HepG2 (cell line): ENCODE data around the gene EXOC3. TPM values are rescaled to one million over a fixed set of nuclear protein-coding genes. Genes with fewer than 3 reads are reported as not detected.

Experiments used
- ATAC-seq: fragments of 200-7000 bp; cut with Tn5 transposase; 3 replicates; pipeline ENCODE4 v1.9.1; 2020; ENCODE audit warnings: mild to moderate bottlenecking, moderate library complexity
- BruUV-seq: library from RNA; stranded (reverse); fragments of 400-500 nt; replicated peaks from 2 replicates; lab custom pipeline; 2021; lab: Mats Ljungman, UMichigan
- CTCF ChIA-PET: fragments of 300-600 bp; formaldehyde crosslinking; extraction: SDS; loops from one replicate; lab custom pipeline; 2021; ENCODE audit warnings: low total read pairs, inconsistent platforms, low intra/inter-chr PET ratio; lab: Yijun Ruan, JAX
- POLR2A ChIA-PET: fragments of 350-600 bp; sonication (Branson Sonifier 250); formaldehyde crosslinking; loops from one replicate; lab custom pipeline; 2020; ENCODE audit warnings: antibody characterized with exemption, inconsistent platforms; lab: Yijun Ruan, JAX
- DNase-seq: peaks from one replicate; pipeline ENCODE4 v3.0.0-alpha.2; 2015; ENCODE audit warnings: low spot score
- FAIRE-seq: peaks from 3 replicates; lab custom pipeline; 2011; peaks lifted over from hg19 to GRCh38; lab: Jason Lieb, UNC
- H2AFZ ChIP-seq: one replicate; pipeline ENCODE4 v1.6.1; 2011; ENCODE audit warnings: low read length, inconsistent platforms
- H3K27ac ChIP-seq: fragments of 300-600 bp; 3 replicates; pipeline ENCODE4 v1.8.0; 2011; ENCODE audit warnings: mixed run types, mild to moderate bottlenecking, mixed read lengths, low read length, inconsistent platforms; ENCODE audit not compliant: insufficient read depth; ENCODE audit errors: extremely low read length
- H3K27me3 ChIP-seq, 2 experiments: fragments of 200-600 bp in 1 of 2; 2 replicates in 1 of 2; 3 replicates in 1 of 2; pipeline versions ENCODE4 v1.6.0 to v1.8.0; 2011; ENCODE audit warnings: low read length in 2 of 2, mild to moderate bottlenecking in 2 of 2, moderate library complexity in 2 of 2, inconsistent platforms in 1 of 2; ENCODE audit not compliant: insufficient read depth in 2 of 2, control insufficient read depth in 1 of 2
- H3K36me3 ChIP-seq, 2 experiments: fragments of 200-600 bp in 1 of 2; replicated peaks in 1 of 2; 2 replicates in 1 of 2; 3 replicates in 1 of 2; pipeline versions ENCODE4 v1.5.1 to v1.8.0; 2011; ENCODE audit warnings: low read length in 2 of 2, inconsistent platforms in 1 of 2; ENCODE audit not compliant: insufficient read depth in 2 of 2, control insufficient read depth in 1 of 2
- H3K4me1 ChIP-seq: 2 replicates; pipeline ENCODE4 v1.5.1; 2012; ENCODE audit warnings: low read length, inconsistent platforms; ENCODE audit not compliant: insufficient read depth
- H3K4me2 ChIP-seq: 2 replicates; pipeline ENCODE4 v1.6.0; 2011; ENCODE audit warnings: low read depth, low read length, inconsistent platforms
- H3K4me3 ChIP-seq, 3 experiments: fragments of 200-600 bp in 1 of 3; sonication (generic), shearing (Covaris generic) in 1 of 3; replicated peaks in 1 of 3; 2 replicates each; pipeline ENCODE4 v1.5.1; 2011 to 2016; ENCODE audit warnings: low read length in 3 of 3, inconsistent platforms in 2 of 3, low read depth in 2 of 3, mild to moderate bottlenecking in 2 of 3, control low read depth in 1 of 3, mixed read lengths in 1 of 3; ENCODE audit not compliant: insufficient read depth in 1 of 3
- H3K79me2 ChIP-seq: one replicate; pipeline ENCODE4 v1.6.1; 2011; ENCODE audit warnings: low read length, inconsistent platforms; ENCODE audit not compliant: insufficient read depth
- H3K9ac ChIP-seq: 2 replicates; pipeline ENCODE4 v1.6.0; 2011; ENCODE audit warnings: mild to moderate bottlenecking, low read depth, low read length, inconsistent platforms; ENCODE audit not compliant: insufficient read depth
- H3K9me3 ChIP-seq: 2 replicates; pipeline ENCODE4 v1.5.1; 2012; ENCODE audit warnings: mild to moderate bottlenecking, low read length
- H4K20me1 ChIP-seq: 2 replicates; pipeline ENCODE4 v1.6.0; 2011; ENCODE audit warnings: inconsistent platforms, mild to moderate bottlenecking, low read length, moderate library complexity; ENCODE audit not compliant: insufficient read depth
- ARID2 ChIP-seq: sonication (generic); formaldehyde crosslinking; IDR thresholded peaks from 2 replicates; pipeline ENCODE4 v1.8.1; 2022; ENCODE audit warnings: mild to moderate bottlenecking, missing genetic modification reagents, borderline replicate concordance
- ESRRA ChIP-seq: sonication (generic); formaldehyde crosslinking; IDR thresholded peaks from 2 replicates; pipeline ENCODE4 v1.5.1; 2020; ENCODE audit warnings: mild to moderate bottlenecking, low read depth, missing genetic modification reagents
- KLF15 ChIP-seq: sonication (generic); formaldehyde crosslinking; IDR thresholded peaks from 2 replicates; pipeline ENCODE4 v1.8.1; 2023; ENCODE audit warnings: borderline replicate concordance, mild to moderate bottlenecking, inconsistent platforms, missing genetic modification reagents, mixed read lengths
- NFRKB ChIP-seq: fragments of 450-650 bp; IDR thresholded peaks from 2 replicates; pipeline ENCODE4 v1.6.1; 2017
- RORA ChIP-seq: sonication (generic); formaldehyde crosslinking; IDR thresholded peaks from 2 replicates; pipeline ENCODE4 v1.5.0; 2020; ENCODE audit warnings: mild to moderate bottlenecking, missing genetic modification reagents, moderate library complexity
- ZFYVE20 ChIP-seq: sonication (generic); formaldehyde crosslinking; IDR thresholded peaks from 2 replicates; pipeline ENCODE4 v1.8.0; 2023; ENCODE audit warnings: low read depth, mild to moderate bottlenecking, moderate library complexity, missing genetic modification reagents, borderline replicate concordance
- WGBS: methylation state at CpG from one replicate; pipeline ENCODE4 v1.1.6; 2017; ENCODE audit warnings: low lambda C conversion rate; 5-methylcytosine and 5-hydroxymethylcytosine counted together
- in situ Hi-C: cut with HindIII; loops from 2 replicates; pipeline ENCODE4 v1.10.0; 2017; ENCODE audit warnings: low pct_unique_long_range_greater_than_20kb; ENCODE audit not compliant: extremely low pct_ligation_motif_present
- intact Hi-C: fragments of 100-400 bp; cut with micrococcal nuclease; formaldehyde crosslinking; loops from one replicate; pipeline ENCODE4 v1.10.0; 2022; ENCODE audit not compliant: unreplicated experiment
- polyA plus RNA-seq, 8 experiments: library from polyadenylated mRNA; depleted of rRNA in 3 of 8; stranded (reverse) in 7 of 8; unstranded in 1 of 8; fragments of >200 nt; fragmentation: Illumina TruSeq in 4 of 8; extraction: Trizol in 4 of 8; gene quantifications; 2 replicates each; pipeline versions ENCODE4 v1.2.1 to v1.2.3, GENCODE V29; 2011 to 2016; ENCODE audit warnings: low read depth in 4 of 8, missing spikeins in 1 of 8, mixed read lengths in 1 of 8; ENCODE audit not compliant: insufficient read depth in 1 of 8
- total RNA-seq, 5 experiments: library from RNA; depleted of rRNA; stranded (reverse); fragments of >200 nt; fragmentation: Illumina TruSeq; extraction: Trizol; gene quantifications; 2 replicates each; pipeline ENCODE4 v1.2.3, GENCODE V29; 2016; ENCODE audit warnings: low read depth in 1 of 5
- TF ChIP-seq, protein P1 (sequence below): sonication (generic); formaldehyde crosslinking; IDR thresholded peaks from 2 replicates; pipeline ENCODE4 v1.5.1; 2020; ENCODE audit warnings: mild to moderate bottlenecking, missing genetic modification reagents, moderate library complexity
- TF ChIP-seq, protein P2 (sequence below): sonication (generic); formaldehyde crosslinking; IDR thresholded peaks from 2 replicates; pipeline ENCODE4 v1.9.0; 2022; ENCODE audit warnings: low read depth, missing genetic modification reagents
- TF ChIP-seq, protein P3 (sequence below): fragments of 450-650 bp; IDR thresholded peaks from 2 replicates; pipeline ENCODE4 v1.6.1; 2017

EXOC3 gene
- total and polyA plus RNA-seq, 2 of the 13 experiments (the other 11 are each of a cell fraction or from before 2014, with no cell fraction given): 9.2 to 20.5 TPM

DNA sequence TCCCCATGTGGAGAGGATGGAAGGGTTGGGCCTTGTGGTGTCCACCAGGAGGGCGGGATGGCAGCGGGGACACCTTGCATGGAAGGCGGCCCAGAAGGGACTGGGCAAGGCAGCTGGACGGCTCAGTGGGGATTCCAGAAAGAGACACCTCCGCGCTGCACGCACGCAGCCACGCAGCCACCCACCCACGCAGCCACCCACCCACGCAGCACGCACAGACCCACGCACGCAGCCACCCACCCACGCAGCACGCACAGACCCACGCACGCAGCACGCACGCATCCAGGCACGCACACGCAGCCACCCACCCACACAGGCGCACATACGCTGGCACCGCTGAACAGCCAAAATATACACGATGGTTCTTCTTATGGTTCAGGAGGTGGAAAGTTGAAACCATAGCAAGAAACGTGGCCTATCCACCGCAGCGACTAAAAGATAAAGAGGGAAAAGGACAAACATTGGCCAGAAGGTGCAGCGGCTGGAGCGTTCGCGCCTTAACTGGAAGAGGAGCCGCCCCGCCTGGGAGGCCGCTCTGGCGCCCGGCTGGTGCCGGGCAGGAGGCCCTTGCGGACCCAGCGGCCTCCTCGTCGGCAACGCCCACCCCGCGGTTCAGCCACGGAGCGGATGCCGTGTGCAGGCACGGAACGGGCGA lies 22.2 kb upstream of the EXOC3 start:
- intact Hi-C loops (no loop called here), in situ Hi-C loops (no loop called here)
- Histone ChIP-seq H3K9ac (no peak overlapping the region), H3K9me3 (no peaks in the 10 kb centered on the region), H3K27me3 (no peaks in the 10 kb centered on the region), H3K27ac (no peak overlapping the region), H3K4me1 (peaks cover 6% of the 10 kb centered on the region), H3K36me3 (no peaks in the 10 kb centered on the region), H3K4me3 (no peak overlapping the region), H3K4me2 (no peak overlapping the region), H2AFZ (no peak overlapping the region), H4K20me1 (no peaks in the 10 kb centered on the region), H3K79me2 (no peaks in the 10 kb centered on the region)
- no peak for ATAC-seq
- 91% methylated on average over 30 of the region's 52 CpGs for WGBS
- ChIA-PET CTCF (no interaction called here), POLR2A (no interaction called here)
- FAIRE-seq: no peak
- no peak for DNase-seq
- no TSS peak for BruUV-seq
- TF ChIP-seq NFRKB (no peak), KLF15 (CRISPR knock-in tag) (no peak), ARID2 (CRISPR knock-in tag) (no peak), ESRRA (CRISPR knock-in tag) (no peak), RORA (CRISPR knock-in tag) (no peak), ZFYVE20 (no peak)
- TF ChIP-seq, protein P1, sequence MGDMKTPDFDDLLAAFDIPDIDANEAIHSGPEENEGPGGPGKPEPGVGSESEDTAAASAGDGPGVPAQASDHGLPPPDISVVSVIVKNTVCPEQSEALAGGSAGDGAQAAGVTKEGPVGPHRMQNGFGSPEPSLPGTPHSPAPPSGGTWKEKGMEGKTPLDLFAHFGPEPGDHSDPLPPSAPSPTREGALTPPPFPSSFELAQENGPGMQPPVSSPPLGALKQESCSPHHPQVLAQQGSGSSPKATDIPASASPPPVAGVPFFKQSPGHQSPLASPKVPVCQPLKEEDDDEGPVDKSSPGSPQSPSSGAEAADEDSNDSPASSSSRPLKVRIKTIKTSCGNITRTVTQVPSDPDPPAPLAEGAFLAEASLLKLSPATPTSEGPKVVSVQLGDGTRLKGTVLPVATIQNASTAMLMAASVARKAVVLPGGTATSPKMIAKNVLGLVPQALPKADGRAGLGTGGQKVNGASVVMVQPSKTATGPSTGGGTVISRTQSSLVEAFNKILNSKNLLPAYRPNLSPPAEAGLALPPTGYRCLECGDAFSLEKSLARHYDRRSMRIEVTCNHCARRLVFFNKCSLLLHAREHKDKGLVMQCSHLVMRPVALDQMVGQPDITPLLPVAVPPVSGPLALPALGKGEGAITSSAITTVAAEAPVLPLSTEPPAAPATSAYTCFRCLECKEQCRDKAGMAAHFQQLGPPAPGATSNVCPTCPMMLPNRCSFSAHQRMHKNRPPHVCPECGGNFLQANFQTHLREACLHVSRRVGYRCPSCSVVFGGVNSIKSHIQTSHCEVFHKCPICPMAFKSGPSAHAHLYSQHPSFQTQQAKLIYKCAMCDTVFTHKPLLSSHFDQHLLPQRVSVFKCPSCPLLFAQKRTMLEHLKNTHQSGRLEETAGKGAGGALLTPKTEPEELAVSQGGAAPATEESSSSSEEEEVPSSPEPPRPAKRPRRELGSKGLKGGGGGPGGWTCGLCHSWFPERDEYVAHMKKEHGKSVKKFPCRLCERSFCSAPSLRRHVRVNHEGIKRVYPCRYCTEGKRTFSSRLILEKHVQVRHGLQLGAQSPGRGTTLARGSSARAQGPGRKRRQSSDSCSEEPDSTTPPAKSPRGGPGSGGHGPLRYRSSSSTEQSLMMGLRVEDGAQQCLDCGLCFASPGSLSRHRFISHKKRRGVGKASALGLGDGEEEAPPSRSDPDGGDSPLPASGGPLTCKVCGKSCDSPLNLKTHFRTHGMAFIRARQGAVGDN (CRISPR knock-in tag): no peak
- TF ChIP-seq, protein P2, sequence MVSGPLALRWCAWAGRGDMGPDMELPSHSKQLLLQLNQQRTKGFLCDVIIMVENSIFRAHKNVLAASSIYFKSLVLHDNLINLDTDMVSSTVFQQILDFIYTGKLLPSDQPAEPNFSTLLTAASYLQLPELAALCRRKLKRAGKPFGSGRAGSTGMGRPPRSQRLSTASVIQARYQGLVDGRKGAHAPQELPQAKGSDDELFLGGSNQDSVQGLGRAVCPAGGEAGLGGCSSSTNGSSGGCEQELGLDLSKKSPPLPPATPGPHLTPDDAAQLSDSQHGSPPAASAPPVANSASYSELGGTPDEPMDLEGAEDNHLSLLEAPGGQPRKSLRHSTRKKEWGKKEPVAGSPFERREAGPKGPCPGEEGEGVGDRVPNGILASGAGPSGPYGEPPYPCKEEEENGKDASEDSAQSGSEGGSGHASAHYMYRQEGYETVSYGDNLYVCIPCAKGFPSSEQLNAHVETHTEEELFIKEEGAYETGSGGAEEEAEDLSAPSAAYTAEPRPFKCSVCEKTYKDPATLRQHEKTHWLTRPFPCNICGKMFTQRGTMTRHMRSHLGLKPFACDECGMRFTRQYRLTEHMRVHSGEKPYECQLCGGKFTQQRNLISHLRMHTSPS (CRISPR knock-in tag): no peak
- TF ChIP-seq, protein P3, sequence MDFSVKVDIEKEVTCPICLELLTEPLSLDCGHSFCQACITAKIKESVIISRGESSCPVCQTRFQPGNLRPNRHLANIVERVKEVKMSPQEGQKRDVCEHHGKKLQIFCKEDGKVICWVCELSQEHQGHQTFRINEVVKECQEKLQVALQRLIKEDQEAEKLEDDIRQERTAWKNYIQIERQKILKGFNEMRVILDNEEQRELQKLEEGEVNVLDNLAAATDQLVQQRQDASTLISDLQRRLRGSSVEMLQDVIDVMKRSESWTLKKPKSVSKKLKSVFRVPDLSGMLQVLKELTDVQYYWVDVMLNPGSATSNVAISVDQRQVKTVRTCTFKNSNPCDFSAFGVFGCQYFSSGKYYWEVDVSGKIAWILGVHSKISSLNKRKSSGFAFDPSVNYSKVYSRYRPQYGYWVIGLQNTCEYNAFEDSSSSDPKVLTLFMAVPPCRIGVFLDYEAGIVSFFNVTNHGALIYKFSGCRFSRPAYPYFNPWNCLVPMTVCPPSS: no peak
